ENCODE data around the gene CAD. TPM values are rescaled to one million over a fixed set of nuclear protein-coding genes. Genes with fewer than 3 reads are reported as not detected.

CAD gene
- total RNA-seq, 6 experiments from 2014 or later, result 38.3 to 46.9 (median 42.8) TPM

GRCh38 chr2:27237341-27237945 lies 20.3 kb downstream of the CAD start:
- H3K27ac Mint-ChIP-seq, result no peak overlapping the region
- no peaks in the 10 kb centered on the region for H3K9me3 Mint-ChIP-seq
- no peak overlapping the region for H3K4me3 Mint-ChIP-seq
- no peak for TF ChIP-seq CTCF (IDR thresholded peaks at IDR 0.05)
- peaks cover 2% of the 10 kb centered on the region; the same call in 1 of the 2 replicates for H3K27me3 Mint-ChIP-seq (ENCODE audit: insufficient read depth)
- no peaks in the 10 kb centered on the region for H3K4me1 Mint-ChIP-seq (ENCODE audit: low read depth)
- no peak for DNase-seq
- H3K36me3 Mint-ChIP-seq (ENCODE audit: low read depth), result peaks cover 40% of the 10 kb centered on the region

GRCh38 chr2:27238976-27239375 lies 21.8 kb downstream of the CAD start:
- no peak for DNase-seq
- no peak for TF ChIP-seq CTCF (IDR thresholded peaks at IDR 0.05)
- Mint-ChIP-seq H3K27ac (no peak overlapping the region), H3K4me3 (no peak overlapping the region), H3K9me3 (no peaks in the 10 kb centered on the region), H3K4me1 (ENCODE audit: low read depth) (no peaks in the 10 kb centered on the region), H3K27me3 (ENCODE audit: insufficient read depth) (peaks cover 2% of the 10 kb centered on the region; the same call in 1 of the 2 replicates), H3K36me3 (ENCODE audit: low read depth) (peaks cover 33% of the 10 kb centered on the region)

- no peak for TF ChIP-seq CTCF (IDR thresholded peaks at IDR 0.05)
- H3K36me3 Mint-ChIP-seq (ENCODE audit: low read depth), result peaks cover 29% of the 10 kb centered on the region
- H3K4me3 Mint-ChIP-seq, result no peak overlapping the region
- H3K4me1 Mint-ChIP-seq (ENCODE audit: low read depth), result no peaks in the 10 kb centered on the region
- peaks cover 2% of the 10 kb centered on the region; the same call in 1 of the 2 replicates for H3K27me3 Mint-ChIP-seq (ENCODE audit: insufficient read depth)
- no peaks in the 10 kb centered on the region for H3K9me3 Mint-ChIP-seq
- no peak for DNase-seq
- no peak overlapping the region for H3K27ac Mint-ChIP-seq
These were observed 23.2 kb downstream of the CAD start for GRCh38 chr2:27240406-27240805.

- Mint-ChIP-seq H3K9me3 (no peaks in the 10 kb centered on the region), H3K27ac (no peak overlapping the region), H3K27me3 (ENCODE audit: insufficient read depth) (peaks cover 2% of the 10 kb centered on the region), H3K4me3 (no peak overlapping the region), H3K36me3 (ENCODE audit: low read depth) (peaks cover 20% of the 10 kb centered on the region), H3K4me1 (ENCODE audit: low read depth) (no peaks in the 10 kb centered on the region)
- TF ChIP-seq CTCF (IDR thresholded peaks at IDR 0.05), result no peak
- no peak for DNase-seq
These were observed 24.8 kb downstream of the CAD start for GRCh38 chr2:27241761-27242613.

GRCh38 chr2:27242614-27242951 lies 25.4 kb downstream of the CAD start:
- Mint-ChIP-seq H3K27ac (no peak overlapping the region), H3K36me3 (ENCODE audit: low read depth) (peaks cover 15% of the 10 kb centered on the region), H3K27me3 (ENCODE audit: insufficient read depth) (peaks cover 2% of the 10 kb centered on the region), H3K4me1 (ENCODE audit: low read depth) (no peaks in the 10 kb centered on the region), H3K9me3 (no peaks in the 10 kb centered on the region), H3K4me3 (no peak overlapping the region)
- DNase-seq, result no peak
- TF ChIP-seq CTCF (IDR thresholded peaks at IDR 0.05), result no peak

Data from HFFc6 (cell line).